ENCODE data around the gene ZRANB3.
"Not testable (repeated sequence)": the region's sequence is repeated elsewhere in the genome, so short reads cannot be mapped to it uniquely, and the experiment has no call there.

Gene ZRANB3

GRCh38 chr2:135335256-135335655 lies 195.8 kb downstream of the ZRANB3 start:
- DNase-seq (ENCODE audit: low read depth in 4 of 4, low spot score in 1 of 4) = no peak

GRCh38 chr2:135327146-135327545 lies 203.9 kb downstream of the ZRANB3 start:
- DNase-seq (ENCODE audit: low read depth in 4 of 4, low spot score in 1 of 4) = no peak

GRCh38 chr2:135320465-135321355 lies 210.3 kb downstream of the ZRANB3 start:
- DNase-seq (ENCODE audit: low read depth in 4 of 4, low spot score in 1 of 4) = no peak

- no peak for DNase-seq (ENCODE audit: low read depth in 4 of 4, low spot score in 1 of 4)
These were observed 212.2 kb downstream of the ZRANB3 start for GRCh38 chr2:135318808-135319207.

GRCh38 chr2:135317375-135317774 lies 213.6 kb downstream of the ZRANB3 start:
- no peak for DNase-seq (ENCODE audit: low read depth in 4 of 4, low spot score in 1 of 4)

GRCh38 chr2:135311962-135312361 lies 219.1 kb downstream of the ZRANB3 start:
- DNase-seq (ENCODE audit: low read depth in 4 of 4, low spot score in 1 of 4) = no peak

- DNase-seq (ENCODE audit: low read depth in 4 of 4, low spot score in 1 of 4) = no peak
These were observed 219.8 kb downstream of the ZRANB3 start for GRCh38 chr2:135311268-135311667.

- no peak for DNase-seq (ENCODE audit: low read depth in 4 of 4, low spot score in 1 of 4)
These were observed 226.3 kb downstream of the ZRANB3 start for GRCh38 chr2:135304694-135305093.

- DNase-seq (ENCODE audit: low read depth in 4 of 4, low spot score in 1 of 4) = no peak
These were observed 231.3 kb downstream of the ZRANB3 start for GRCh38 chr2:135299658-135300244.

GRCh38 chr2:135299165-135299564 lies 231.9 kb downstream of the ZRANB3 start:
- no peak for DNase-seq (ENCODE audit: low read depth in 4 of 4, low spot score in 1 of 4)

- not testable (repeated sequence) for DNase-seq (ENCODE audit: low read depth in 4 of 4, low spot score in 1 of 4)
These were observed 243.9 kb downstream of the ZRANB3 start for GRCh38 chr2:135287121-135287520.

GRCh38 chr2:135285391-135285790 lies 245.6 kb downstream of the ZRANB3 start:
- DNase-seq (ENCODE audit: low read depth in 4 of 4, low spot score in 1 of 4) = no peak

GRCh38 chr2:135281379-135281778 lies 249.6 kb downstream of the ZRANB3 start:
- DNase-seq (ENCODE audit: low read depth in 4 of 4, low spot score in 1 of 4) = no peak

- DNase-seq (ENCODE audit: low read depth in 4 of 4, low spot score in 1 of 4) = no peak
These were observed 251.8 kb downstream of the ZRANB3 start for GRCh38 chr2:135279209-135279608.

- DNase-seq (ENCODE audit: low read depth in 4 of 4, low spot score in 1 of 4) = no peak
These were observed 254.5 kb downstream of the ZRANB3 start for GRCh38 chr2:135276525-135276924.

GRCh38 chr2:135271006-135271405 lies 260.0 kb downstream of the ZRANB3 start:
- no peak for DNase-seq (ENCODE audit: low read depth in 4 of 4, low spot score in 1 of 4)

GRCh38 chr2:135265960-135266490 lies 265.0 kb downstream of the ZRANB3 start:
- DNase-seq (ENCODE audit: low read depth in 4 of 4, low spot score in 1 of 4) = no peak

- no peak for DNase-seq (ENCODE audit: low read depth in 4 of 4, low spot score in 1 of 4)
These were observed 271.9 kb downstream of the ZRANB3 start for GRCh38 chr2:135259123-135259522.

GRCh38 chr2:135258193-135258592 lies 272.8 kb downstream of the ZRANB3 start:
- no peak for DNase-seq (ENCODE audit: low read depth in 4 of 4, low spot score in 1 of 4)

GRCh38 chr2:135257383-135258090 lies 273.5 kb downstream of the ZRANB3 start:
- DNase-seq (ENCODE audit: low read depth in 4 of 4, low spot score in 1 of 4) = no peak

GRCh38 chr2:135256531-135257260 lies 274.3 kb downstream of the ZRANB3 start:
- DNase-seq (ENCODE audit: low read depth in 4 of 4, low spot score in 1 of 4) = no peak

Data from stimulated activated CD4-positive, alpha-beta T cell treated with anti-CD3 and anti-CD28 coated beads, Interleukin-1b, Interleukin-23, amount 100 ng/mL, for 24 hours (primary cell).